BLaER1 treated with 17β-estradiol and CSF1 and Interleukin-3, amounts not matched to agents 10 nM and 100 nM (cell line): Measurements from ENCODE around the gene REM1.
"Not testable (repeated sequence)": the region's sequence is repeated elsewhere in the genome, so short reads cannot be mapped to it uniquely, and the experiment has no call there.

Experiments
- H3K27ac ChIP-seq, 11 experiments: shearing (Covaris generic); formaldehyde crosslinking; 2 replicates each; pipeline ENCODE4 v1.8.1; 2022
- H3K27me3 ChIP-seq, 11 experiments: shearing (Covaris generic); formaldehyde crosslinking; 2 replicates each; pipeline ENCODE4 v1.8.1; 2022
- H3K36me3 ChIP-seq, 11 experiments: shearing (Covaris generic); formaldehyde crosslinking; 2 replicates each; pipeline ENCODE4 v1.8.1; 2022
- H3K4me1 ChIP-seq, 10 experiments: shearing (Covaris generic); formaldehyde crosslinking; 2 replicates each; pipeline ENCODE4 v1.8.1; 2022
- H3K4me2 ChIP-seq, 11 experiments: shearing (Covaris generic); formaldehyde crosslinking; 2 replicates each; pipeline ENCODE4 v1.8.1; 2022
- H3K4me3 ChIP-seq, 10 experiments: shearing (Covaris generic); formaldehyde crosslinking; 2 replicates each; pipeline ENCODE4 v1.8.1; 2022
- H3K9ac ChIP-seq, 11 experiments: shearing (Covaris generic); formaldehyde crosslinking; 2 replicates each; pipeline ENCODE4 v1.8.1; 2022
- H3K9me3 ChIP-seq, 11 experiments: shearing (Covaris generic); formaldehyde crosslinking; replicated peaks in 1 of 11; 2 replicates each; pipeline ENCODE4 v1.8.1; 2022
- H4K20me1 ChIP-seq, 11 experiments: shearing (Covaris generic); formaldehyde crosslinking; 2 replicates each; pipeline ENCODE4 v1.8.1; 2022
- Cebpa-rat ChIP-seq, 11 experiments: shearing (Covaris generic); IDR thresholded peaks; 2 replicates each; pipeline ENCODE4 v1.8.1; 2022

REM1 gene, protein sequence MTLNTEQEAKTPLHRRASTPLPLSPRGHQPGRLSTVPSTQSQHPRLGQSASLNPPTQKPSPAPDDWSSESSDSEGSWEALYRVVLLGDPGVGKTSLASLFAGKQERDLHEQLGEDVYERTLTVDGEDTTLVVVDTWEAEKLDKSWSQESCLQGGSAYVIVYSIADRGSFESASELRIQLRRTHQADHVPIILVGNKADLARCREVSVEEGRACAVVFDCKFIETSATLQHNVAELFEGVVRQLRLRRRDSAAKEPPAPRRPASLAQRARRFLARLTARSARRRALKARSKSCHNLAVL

DNA sequence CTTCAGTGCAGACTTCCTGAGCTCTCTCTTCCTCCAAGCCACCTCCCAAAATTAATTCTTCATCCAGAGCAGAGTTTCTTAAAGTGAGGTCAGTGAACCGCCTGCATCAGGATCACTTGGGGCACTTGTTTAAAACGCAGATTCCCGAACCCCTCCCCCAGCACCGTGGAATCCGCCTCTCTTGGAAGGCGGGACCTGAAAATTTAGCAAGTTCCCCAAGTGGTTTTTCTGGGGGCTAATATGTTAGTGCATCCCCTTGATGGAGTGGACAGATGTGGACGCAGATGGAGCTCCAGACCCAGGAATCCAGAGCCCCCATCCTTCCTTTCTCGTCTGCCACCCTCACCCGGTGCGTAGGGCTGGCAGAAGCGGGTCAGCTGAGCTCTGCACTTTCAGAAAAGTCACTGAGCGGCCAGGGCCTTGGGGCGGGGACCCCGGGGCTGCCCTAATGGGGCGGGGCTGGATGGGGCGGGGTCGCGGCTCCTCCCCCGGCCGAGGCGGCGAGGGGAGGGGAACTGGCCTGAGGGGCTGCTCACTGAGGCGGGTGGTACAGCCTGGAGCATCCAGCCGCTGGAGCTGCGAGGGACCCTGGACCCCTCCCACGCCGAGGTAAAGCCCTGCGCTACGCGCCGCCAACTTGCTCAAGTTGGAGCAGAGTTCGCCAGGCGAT, at the start of gene REM1, which contains the start of gene DEFB124:
Gene REM1, plus strand, starts transcription at position 531 of the 670 bp plus-strand sequence. CDS start 1,158 bp downstream, outside the sequence.
Gene DEFB124, minus strand, starts transcription at position 370 of the 670 bp plus-strand sequence. CDS start 2,114 bp downstream, outside the sequence.
- Histone ChIP-seq H3K4me3 (no peak within 1 kb of the TSS), H3K4me1 (peaks cover 0 to 9% (median 0%) of the 10 kb centered on the region in 10 experiments; a peak in 4 of 20 replicates), H4K20me1 (no peaks in the 10 kb centered on the region), H3K9ac (no peak within 1 kb of the TSS), H3K27ac (no peak within 1 kb of the TSS), H3K36me3 (no peaks in the 10 kb centered on the region), H3K9me3 (peaks cover 0 to 33% (median 19%) of the 10 kb centered on the region in 11 experiments; a peak in 17 of 22 replicates), H3K27me3 (peaks cover 26 to 53% (median 43%) of the 10 kb centered on the region in 11 experiments), H3K4me2 (peak within 1 kb of the TSS in 1 of 11 experiments; percentile 11; a peak in 3 of 22 replicates)
- TF ChIP-seq Cebpa-rat (IDR thresholded peaks at IDR 0.05): no peak

DNA sequence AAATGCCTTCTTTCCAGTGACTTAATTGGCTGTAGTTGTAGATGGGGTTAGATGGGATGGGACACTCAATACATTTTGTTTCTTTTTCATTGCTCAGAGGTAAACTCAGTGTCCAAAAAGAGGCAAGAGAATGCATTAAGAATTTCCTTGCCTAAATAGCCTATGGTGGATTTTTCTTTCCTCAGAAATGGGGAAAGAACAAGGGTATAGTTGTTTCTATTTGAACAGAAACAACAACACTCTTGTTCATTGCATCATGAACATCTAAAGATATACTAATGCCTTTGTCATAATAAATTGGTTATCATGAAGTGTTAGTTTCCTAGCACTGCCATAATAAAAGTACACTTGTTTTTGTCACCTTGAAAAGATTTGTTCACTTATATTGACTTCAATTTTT, 49.3 kb upstream of the REM1 start:
- TF ChIP-seq Cebpa-rat (IDR thresholded peaks at IDR 0.05): no peak
- Histone ChIP-seq H4K20me1 (no peaks in the 10 kb centered on the region), H3K9ac (no peak overlapping the region), H3K27me3 (no peaks in the 10 kb centered on the region), H3K36me3 (no peaks in the 10 kb centered on the region), H3K4me3 (no peak overlapping the region), H3K27ac (no peak overlapping the region), H3K4me2 (no peak overlapping the region), H3K9me3 (peaks cover 0 to 14% (median 8%) of the 10 kb centered on the region in 11 experiments; a peak in 10 of 22 replicates), H3K4me1 (no peaks in the 10 kb centered on the region)

- H3K9me3 ChIP-seq: peaks cover 0 to 14% (median 8%) of the 10 kb centered on the region in 11 experiments; a peak in 10 of 22 replicates
- not testable (repeated sequence) for H3K4me2 ChIP-seq, H3K4me3 ChIP-seq, H3K36me3 ChIP-seq, H4K20me1 ChIP-seq, H3K9ac ChIP-seq, H3K4me1 ChIP-seq, H3K27me3 ChIP-seq, H3K27ac ChIP-seq
Measured at GRCh38 chr20:31426891-31427551, 48.1 kb upstream of the REM1 start.

DNA sequence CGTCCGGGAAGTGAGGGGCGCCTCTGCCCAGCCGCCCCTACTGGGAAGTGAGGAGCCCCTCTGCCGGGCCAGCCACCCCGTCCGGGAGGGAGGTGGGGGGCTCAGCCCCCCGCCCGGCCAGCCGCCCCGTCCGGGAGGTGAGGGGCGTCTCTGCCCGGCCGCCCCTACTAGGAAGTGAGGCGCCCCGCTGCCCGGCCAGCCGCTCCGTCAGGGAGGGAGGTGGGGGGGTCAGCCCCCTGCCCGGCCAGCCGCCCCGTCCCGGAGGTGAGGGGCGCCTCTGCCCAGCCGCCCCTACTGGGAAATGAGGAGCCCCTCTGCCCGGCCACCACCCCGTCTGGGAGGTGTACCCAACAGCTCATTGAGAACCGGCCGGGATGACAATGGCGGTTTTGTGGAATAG, 47.5 kb upstream of the REM1 start:
- not testable (repeated sequence) for H3K9ac ChIP-seq, H3K4me3 ChIP-seq, H3K4me1 ChIP-seq, H3K27me3 ChIP-seq, H4K20me1 ChIP-seq, H3K27ac ChIP-seq, H3K4me2 ChIP-seq, H3K36me3 ChIP-seq
- H3K9me3 ChIP-seq: peaks cover 0 to 14% (median 8%) of the 10 kb centered on the region in 11 experiments; a peak in 10 of 22 replicates

DNA sequence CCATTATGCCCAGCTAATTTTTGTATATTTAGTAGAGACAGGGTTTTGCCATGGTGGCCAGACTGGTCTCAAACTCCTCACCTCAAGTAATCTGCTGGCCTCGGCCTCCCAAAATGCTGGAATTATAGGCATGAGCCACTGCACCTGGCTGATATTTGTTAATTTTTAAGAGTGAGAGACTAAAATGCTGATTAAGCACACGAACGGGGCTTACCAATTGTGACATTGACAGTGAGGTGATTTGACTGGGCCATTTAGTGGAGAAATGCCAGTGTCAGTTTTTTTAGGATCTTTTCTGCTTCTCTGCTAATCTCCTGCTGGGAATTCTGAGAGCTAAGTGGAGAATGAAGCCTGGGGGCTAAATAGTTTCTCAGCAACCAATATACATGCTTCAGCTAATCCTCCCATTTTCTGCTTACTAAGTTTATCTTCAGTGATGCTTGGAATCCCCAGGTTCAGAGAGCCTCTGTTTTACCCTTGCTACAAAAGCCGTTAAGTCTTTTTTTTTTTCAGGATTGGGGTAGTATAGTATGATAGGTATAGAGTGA, 44.4 kb upstream of the REM1 start:
- Histone ChIP-seq H3K27ac (no peak overlapping the region), H3K27me3 (no peaks in the 10 kb centered on the region)

GRCh38 chr20:31440012-31440659, 35.0 kb upstream of the REM1 start, which contains the start of gene DEFB123:
DEFB123 (plus strand) TSS chr20:31440632; CDS start chr20:31440699, 67 bp downstream.
- TF ChIP-seq Cebpa-rat (IDR thresholded peaks at IDR 0.05): no peak
- Histone ChIP-seq H3K4me3 (no peak within 1 kb of the TSS), H3K4me2 (no peak within 1 kb of the TSS), H3K27ac (no peak within 1 kb of the TSS), H4K20me1 (no peaks in the 10 kb centered on the region), H3K9ac (no peak within 1 kb of the TSS), H3K9me3 (no peaks in the 10 kb centered on the region), H3K4me1 (0 out of 20 replicates have a peak, but pooled peaks cover 0 to 4% (median 0%) of the 10 kb centered on the region in 10 experiments), H3K36me3 (no peaks in the 10 kb centered on the region), H3K27me3 (no peaks in the 10 kb centered on the region)

More for the DNA sequence above, 44.4 kb upstream of the REM1 start:
- H3K4me3 ChIP-seq: no peak overlapping the region
- H3K9ac ChIP-seq: no peak overlapping the region
- H3K4me1 ChIP-seq: no peaks in the 10 kb centered on the region
- H3K9me3 ChIP-seq: peaks cover 0 to 9% (median 5%) of the 10 kb centered on the region in 11 experiments; a peak in 9 of 22 replicates
- H4K20me1 ChIP-seq: no peaks in the 10 kb centered on the region
- no peaks in the 10 kb centered on the region for H3K36me3 ChIP-seq
- no peak overlapping the region for H3K4me2 ChIP-seq
- no peak for TF ChIP-seq Cebpa-rat (IDR thresholded peaks at IDR 0.05)

DNA sequence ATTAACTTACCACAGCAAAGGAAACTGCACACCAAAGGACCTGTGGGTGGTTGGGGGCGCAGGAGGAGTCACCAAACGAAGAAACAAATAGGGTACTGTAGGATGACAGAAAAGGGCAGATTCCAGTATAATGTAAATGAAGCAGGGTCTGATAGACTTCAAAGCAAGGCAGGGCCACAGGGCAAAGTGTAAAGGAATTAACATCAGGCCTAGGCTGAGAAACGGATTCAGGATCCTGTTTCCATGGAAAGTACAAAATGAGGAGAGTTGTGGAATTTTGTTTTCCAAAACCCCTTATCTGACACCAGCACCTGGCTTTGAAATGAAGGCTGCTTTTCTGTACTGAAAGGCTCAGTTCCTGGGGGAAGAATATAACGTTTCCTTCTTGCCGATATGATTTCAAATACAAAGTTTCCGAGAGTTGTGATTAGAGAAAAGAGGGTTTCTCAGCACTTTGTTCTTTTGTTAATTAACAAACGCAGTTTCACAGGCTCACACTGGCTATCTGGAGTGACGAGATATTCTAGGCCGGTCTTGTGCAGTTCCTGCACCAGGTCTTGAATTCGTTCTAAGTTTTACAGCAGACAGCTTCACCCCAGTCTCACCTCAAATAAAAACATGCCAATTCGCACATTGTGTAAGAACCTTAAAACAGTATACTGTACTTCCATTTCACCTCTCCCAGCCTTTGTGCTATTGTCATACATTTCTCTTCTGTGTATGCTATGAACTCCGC, 28.8 kb upstream of the REM1 start:
- H3K9ac ChIP-seq: no peak overlapping the region
- no peak overlapping the region for H3K27ac ChIP-seq

More for the DNA sequence above, 28.8 kb upstream of the REM1 start:
- no peak overlapping the region for H3K4me2 ChIP-seq
- H4K20me1 ChIP-seq: no peaks in the 10 kb centered on the region
- H3K9me3 ChIP-seq: peaks cover 5 to 21% (median 14%) of the 10 kb centered on the region in 11 experiments; a peak in 13 of 22 replicates
- H3K36me3 ChIP-seq: no peaks in the 10 kb centered on the region
- H3K4me3 ChIP-seq: no peak overlapping the region
- H3K4me1 ChIP-seq: no peaks in the 10 kb centered on the region
- H3K27me3 ChIP-seq: no peaks in the 10 kb centered on the region
- no peak for TF ChIP-seq Cebpa-rat (IDR thresholded peaks at IDR 0.05)
